GM19324 (cell line): ENCODE measurements around the gene FBL.
A peak's percentile ranks its signal among the peaks of the same experiment; 100 is the strongest.
"Not testable (repeated sequence)": the region's sequence is repeated elsewhere in the genome, so short reads cannot be mapped to it uniquely, and the experiment has no call there.

Source experiments
- ATAC-seq: cut with Tn5 transposase; IDR thresholded peaks from one replicate; pipeline ENCODE4 v1.9.1; 2021; ENCODE audit warnings: mild to moderate bottlenecking, moderate library complexity; ENCODE audit not compliant: unreplicated experiment, low FRiP score

FBL gene

GRCh38 chr19:39845933-39846677 lies at the start of gene FBL:
Gene FBL (minus strand): TSS chr19:39846379. CDS start chr19:39846300, 79 bp downstream.
- peak; percentile 84 for ATAC-seq

DNA sequence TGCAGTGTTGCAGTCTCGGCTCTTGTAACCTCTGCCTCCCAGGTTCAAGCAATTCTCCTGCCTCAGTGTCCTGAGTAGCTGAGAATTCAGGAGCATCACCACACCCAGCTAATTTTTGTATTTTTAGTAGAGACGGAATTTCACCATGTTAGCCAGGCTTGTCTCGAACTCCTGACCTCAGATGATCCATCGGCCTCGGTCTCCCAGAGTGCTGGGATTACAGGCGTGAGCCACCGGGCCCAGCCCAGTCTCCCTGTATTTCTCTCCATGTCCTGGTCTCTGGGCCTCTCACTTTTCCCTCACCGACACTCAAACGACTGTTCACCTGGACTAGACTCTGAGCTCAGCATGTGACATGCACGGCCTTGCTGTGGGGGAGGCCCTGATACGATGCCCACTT lies 48.9 kb upstream of the FBL start:
- ATAC-seq: not testable (repeated sequence)

- not testable (repeated sequence) for ATAC-seq
Observed at GRCh38 chr19:39894236-39894606, 48.0 kb upstream of the FBL start.

DNA sequence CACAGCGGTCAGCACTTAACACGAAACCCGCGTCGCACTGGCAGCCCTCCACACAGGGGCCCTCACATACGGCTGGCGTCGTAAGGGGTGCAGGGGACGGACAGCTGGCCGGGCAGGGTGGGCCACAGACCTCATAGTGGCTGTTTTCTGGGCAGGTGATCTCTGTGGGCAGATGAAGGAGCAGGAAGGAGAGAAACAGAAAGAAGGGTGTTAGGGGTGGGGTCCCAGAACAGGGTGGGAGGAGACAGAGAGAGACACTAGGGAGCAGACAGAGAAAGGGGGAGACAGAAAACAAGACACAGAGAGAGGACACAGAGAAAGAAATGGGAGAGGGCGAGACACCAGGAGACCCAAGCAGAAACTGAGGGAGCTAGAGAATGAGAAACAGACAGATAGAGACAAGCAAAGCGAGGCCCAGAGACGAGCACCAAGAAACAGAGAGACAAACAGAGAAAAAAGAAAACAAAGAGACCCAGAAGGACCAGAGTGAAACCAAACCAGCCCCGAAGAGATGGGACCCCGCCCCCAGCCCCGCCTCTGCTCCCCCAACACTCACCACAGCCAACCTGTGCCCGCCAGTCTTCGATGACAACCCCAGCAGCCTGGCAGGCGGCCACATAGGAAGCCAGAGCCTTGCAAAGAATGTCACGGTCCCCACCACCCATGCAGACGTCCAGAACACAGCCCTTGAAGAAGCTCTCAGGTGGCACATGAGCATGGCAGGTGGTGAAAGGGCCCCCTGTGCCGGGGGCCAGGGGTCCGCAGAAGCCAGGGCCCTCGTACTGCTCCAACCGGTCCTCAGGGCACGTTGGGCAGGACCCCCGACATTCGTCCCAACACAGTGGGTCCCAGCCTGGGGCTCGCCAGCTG lies 47.4 kb upstream of the FBL start:
- not testable (repeated sequence) for ATAC-seq

- ATAC-seq: not testable (repeated sequence)
Observed at GRCh38 chr19:39892506-39892902, 46.3 kb upstream of the FBL start.

GRCh38 chr19:39891660-39892505 lies 45.7 kb upstream of the FBL start:
- not testable (repeated sequence) for ATAC-seq

- ATAC-seq: no peak
Observed at GRCh38 chr19:39890755-39891551, 44.8 kb upstream of the FBL start.

DNA sequence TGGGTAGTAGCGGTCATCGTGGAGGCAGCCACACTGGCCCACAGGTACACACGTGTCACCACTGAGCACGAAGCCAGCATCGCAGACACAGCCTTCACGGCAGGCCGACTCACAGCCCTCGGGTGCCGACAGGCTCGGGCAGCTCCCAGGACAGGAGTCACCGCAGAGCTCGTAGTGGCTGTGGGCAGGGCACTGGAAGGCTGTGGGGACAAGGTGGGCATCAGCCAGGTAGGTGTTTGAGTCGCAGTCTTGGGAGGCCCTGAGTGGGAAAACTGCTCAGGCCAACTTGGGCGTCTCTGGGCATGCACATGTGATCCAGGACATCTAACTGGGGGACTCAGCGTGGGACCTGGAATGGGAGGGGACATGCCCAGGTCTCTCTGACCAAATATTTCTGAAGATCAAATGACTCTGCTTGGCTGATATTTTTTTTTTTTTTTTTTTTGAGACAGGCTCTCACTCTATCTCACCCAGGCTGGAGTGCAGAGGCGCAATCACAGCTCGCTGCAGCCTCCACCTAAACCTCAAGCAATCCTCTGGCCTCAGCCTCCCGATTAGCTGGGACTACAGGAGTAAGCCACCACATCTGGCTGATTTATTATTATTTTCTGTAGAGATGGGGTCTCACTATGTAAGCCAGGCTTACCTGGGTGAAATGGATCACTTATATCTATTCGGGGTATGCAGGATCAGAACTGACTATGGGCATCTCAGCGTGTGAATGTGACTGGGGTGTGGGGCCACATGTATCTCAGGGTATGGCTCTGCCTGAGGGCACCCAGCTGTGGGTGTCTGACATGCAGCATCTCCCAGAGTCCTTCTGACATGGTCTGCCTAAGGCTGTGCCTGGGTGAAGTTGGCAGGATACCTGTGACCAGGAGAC lies 43.9 kb upstream of the FBL start:
- not testable (repeated sequence) for ATAC-seq

DNA sequence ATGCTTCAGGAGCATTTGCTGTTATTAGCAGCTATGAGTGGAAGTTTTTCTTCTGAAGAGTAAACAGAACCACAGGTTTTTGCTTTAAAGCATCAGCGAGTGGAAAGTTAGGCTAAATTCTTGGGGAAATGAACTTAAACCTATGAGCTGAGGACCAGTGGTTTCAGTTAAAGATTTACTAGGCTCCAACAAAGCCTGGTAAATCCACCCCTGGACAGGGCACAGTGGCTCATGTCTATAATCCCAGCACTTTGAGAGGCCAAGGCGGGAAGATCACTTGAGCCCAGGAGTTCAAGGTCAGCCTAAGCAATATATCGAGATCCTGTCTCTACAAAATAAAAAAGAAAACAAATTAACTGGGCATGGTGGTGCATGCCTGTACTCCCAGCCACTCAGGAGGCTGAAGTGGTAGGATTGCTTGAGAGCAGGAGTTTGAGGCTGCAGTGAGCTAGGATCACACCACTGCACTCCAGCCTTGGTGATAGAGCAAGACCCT lies 41.3 kb upstream of the FBL start:
- not testable (repeated sequence) for ATAC-seq

DNA sequence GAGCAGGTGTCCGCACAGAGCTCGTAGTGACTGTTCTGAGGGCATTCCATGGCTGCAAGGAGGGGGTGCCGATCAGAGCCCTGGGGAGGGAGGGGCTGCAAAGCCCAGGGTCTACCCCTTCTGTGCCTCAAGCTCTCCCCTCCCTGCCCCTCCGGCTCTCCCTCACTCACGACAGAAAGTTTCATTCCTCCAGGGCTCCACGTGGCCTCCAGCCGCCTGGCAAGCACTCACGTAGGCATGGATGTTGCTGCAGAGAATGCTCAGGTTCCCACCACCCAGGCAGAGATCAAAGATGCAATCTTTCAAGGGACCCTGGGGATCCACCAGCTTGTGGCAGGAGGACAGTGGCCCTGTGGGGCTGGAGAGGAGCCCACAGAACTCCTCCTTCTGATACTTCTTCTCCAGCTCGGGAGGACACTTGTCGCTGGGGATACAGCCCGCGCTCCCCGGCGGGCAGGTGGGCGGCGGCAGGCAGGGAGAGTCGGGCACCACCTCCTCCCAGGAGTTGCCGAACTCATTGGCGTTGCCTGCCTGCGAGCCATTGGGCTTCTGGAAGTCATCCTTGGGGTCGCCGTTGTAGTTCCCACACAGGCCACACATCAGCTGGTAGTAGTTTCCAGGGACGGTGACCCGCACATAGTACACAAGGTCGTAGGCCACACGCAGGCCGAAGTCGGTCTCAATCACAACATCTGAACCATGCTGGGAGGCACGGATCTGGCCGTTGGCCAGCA lies 39.8 kb upstream of the FBL start:
- ATAC-seq: not testable (repeated sequence)

DNA sequence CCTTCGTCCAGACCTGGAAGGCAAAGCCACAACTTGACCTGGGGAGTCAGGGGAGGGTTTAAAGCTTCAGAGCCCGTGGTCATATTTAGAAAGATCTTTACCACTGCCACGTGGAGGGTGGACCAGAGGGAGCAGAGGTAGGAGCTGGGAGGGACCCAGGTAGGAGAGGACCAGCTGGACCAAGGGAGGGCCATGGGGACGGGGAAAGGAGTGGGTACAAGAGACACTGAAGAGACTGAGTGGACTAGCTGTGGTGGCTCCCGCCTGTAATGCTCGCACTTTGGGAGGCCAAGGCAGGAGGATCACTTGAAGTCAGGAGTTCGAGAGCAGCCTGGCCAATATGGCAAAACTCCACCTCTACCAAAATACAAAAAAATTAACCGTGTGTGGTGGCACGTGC lies 38.5 kb upstream of the FBL start:
- not testable (repeated sequence) for ATAC-seq

GRCh38 chr19:39882645-39883044 lies 36.5 kb upstream of the FBL start:
- not testable (repeated sequence) for ATAC-seq

GRCh38 chr19:39881495-39882110 lies 35.4 kb upstream of the FBL start:
- not testable (repeated sequence) for ATAC-seq

- ATAC-seq: not testable (repeated sequence)
Observed at GRCh38 chr19:39880241-39880640, 34.1 kb upstream of the FBL start.

GRCh38 chr19:39879796-39880195 lies 33.6 kb upstream of the FBL start:
- ATAC-seq: not testable (repeated sequence)

DNA sequence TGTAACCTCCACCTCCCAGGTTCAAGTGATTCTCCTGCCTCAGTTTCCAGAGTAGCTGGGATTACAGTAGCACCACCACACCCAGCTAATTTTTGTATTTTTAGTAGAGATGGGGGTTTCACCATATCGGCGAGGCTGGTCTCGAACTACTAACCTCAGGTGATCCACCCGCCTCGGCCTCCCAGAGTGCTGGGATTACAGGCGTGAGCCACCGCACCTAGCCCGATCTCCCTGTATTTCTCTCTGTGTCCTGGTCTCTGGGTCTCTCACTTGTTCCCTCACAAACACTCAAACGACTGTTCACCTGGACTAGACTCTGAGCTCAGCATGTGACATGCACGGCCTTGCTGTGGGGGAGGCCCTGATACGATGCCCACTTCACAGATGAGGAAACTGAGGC lies 32.7 kb upstream of the FBL start:
- not testable (repeated sequence) for ATAC-seq

GRCh38 chr19:39878398-39878797 lies 32.2 kb upstream of the FBL start:
- no peak for ATAC-seq

GRCh38 chr19:39877982-39878381 lies 31.8 kb upstream of the FBL start:
- not testable (repeated sequence) for ATAC-seq
